ENCODE results near the gene KAT6B. TPM values are rescaled to one million over a fixed set of nuclear protein-coding genes. Genes with fewer than 3 reads are reported as not detected.

The KAT6B gene
- total RNA-seq, 2 donors from 2014 or later = 19.4 to 27.1 TPM

DNA sequence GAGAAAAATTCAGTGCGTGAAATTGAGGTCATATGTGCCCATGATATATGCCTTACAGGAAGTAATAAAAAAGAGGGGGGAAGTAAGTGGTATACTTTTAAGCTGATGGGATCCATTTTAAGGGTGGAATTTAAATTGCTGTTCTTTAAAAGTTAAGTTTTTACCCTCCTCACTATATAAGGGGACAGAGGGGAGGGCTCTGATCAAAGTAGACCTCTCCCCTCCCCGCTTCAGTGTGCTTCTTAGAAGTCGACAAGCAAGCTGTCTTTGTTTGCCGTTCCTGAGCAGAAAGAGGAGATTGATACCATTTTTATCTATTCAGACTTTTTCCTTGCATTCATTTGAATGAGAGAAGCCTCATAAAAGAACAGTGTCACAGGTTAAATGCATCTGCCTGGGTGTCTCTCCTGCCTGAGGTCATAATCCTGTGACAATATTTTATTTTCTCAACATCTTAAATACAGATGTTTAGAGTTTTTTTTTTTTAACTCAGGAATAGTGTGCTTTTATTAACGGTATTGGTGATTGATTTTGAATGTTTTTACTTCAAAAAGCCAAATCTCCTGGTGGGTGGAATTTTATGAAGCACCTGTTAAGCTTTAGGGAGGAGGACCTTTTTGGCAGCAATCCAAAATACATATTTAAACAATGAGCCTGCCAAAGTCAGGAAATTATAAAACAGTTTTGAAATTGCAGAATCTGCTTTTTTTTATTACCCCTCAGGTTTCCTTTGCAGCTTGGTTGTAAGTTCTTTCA is 141.7 kb downstream of the KAT6B start:
- DNase-seq (ENCODE audit: low spot score in 2 of 2) (no peak), ATAC-seq (peak in 1 of 2 donors; percentile 16)
- H3K36me3 Mint-ChIP-seq = peaks cover 10 to 19% of the 10 kb centered on the region in 2 donors
- H3K27ac Mint-ChIP-seq = peak overlapping the region; percentile 74 to 88
- H3K9me3 Mint-ChIP-seq = peaks cover 4 to 18% of the 10 kb centered on the region in 2 donors

DNA sequence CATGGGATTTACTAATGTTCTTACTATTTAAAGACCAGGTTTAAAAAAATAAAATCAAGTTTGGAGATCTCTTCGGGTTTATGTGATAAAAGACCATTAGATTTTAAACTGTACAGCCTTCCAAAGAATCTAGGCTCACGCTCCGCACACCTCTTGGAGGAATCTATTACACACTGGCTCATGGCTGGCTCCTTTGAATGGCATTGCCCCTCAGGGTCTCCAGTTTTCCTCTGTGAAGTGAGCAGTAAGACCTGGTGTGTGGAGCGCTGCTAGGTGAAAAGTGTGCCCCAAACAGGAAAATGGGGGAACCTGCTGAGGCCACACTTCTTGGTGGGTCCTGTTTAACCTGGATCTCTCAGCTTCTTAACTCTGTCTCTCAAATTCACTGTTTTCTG is 142.3 kb downstream of the KAT6B start:
- Mint-ChIP-seq H3K9me3 (peaks cover 4 to 18% of the 10 kb centered on the region in 2 donors), H3K36me3 (peaks cover 10 to 19% of the 10 kb centered on the region in 2 donors), H3K27ac (peak overlapping the region in 1 of 2 donors; percentile 74)
- DNase-seq (ENCODE audit: low spot score in 2 of 2) (no peak), ATAC-seq (no peak)

DNA sequence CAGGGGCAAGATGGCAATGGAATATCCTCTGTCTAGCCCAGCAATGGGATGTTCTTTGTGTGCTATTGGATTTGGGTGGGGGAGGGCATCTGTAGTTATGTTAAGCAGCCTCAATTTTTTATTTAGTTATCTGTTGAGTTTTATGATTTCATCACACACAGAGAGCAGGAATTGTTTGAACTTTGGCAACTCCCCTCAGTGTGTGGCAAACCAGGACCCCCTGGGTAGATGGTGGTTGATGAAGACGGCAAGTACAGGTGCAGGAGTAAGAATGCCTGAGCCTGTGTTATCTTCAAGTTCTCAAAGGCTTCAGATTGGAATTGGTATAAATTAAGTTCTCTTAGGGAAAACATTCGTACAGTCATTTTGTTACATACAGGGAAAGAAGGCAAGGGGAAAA is 142.7 kb downstream of the KAT6B start:
- Mint-ChIP-seq H3K27ac (peak overlapping the region in 1 of 2 donors; percentile 74), H3K36me3 (peaks cover 10 to 19% of the 10 kb centered on the region in 2 donors), H3K9me3 (peaks cover 4 to 18% of the 10 kb centered on the region in 2 donors)
- ATAC-seq = no peak
- DNase-seq (ENCODE audit: low spot score in 2 of 2) = no peak

DNA sequence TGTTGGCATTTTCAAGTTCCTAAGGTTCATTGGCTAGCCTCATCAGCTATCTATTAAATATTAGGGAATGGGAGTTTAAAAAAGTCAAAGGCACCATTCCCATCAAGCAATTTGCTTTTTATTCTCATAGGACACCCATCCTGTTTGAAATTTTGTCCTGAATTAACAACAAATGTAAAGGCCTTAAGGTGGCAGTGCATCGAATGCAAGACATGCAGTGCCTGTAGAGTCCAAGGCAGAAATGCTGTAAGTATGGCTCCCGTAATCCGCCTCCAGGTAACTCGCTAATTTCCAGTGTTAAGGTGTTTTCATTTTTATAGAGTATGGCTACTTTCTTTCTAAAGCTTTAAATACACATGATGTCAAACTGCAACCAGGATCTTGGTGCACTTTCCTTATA is 143.1 kb downstream of the KAT6B start:
- peaks cover 8 to 18% of the 10 kb centered on the region in 2 donors for H3K36me3 Mint-ChIP-seq
- DNase-seq (ENCODE audit: low spot score in 2 of 2) = no peak
- H3K27ac Mint-ChIP-seq = no peak overlapping the region
- ATAC-seq = no peak
- peaks cover 4 to 16% of the 10 kb centered on the region in 2 donors for H3K9me3 Mint-ChIP-seq

DNA sequence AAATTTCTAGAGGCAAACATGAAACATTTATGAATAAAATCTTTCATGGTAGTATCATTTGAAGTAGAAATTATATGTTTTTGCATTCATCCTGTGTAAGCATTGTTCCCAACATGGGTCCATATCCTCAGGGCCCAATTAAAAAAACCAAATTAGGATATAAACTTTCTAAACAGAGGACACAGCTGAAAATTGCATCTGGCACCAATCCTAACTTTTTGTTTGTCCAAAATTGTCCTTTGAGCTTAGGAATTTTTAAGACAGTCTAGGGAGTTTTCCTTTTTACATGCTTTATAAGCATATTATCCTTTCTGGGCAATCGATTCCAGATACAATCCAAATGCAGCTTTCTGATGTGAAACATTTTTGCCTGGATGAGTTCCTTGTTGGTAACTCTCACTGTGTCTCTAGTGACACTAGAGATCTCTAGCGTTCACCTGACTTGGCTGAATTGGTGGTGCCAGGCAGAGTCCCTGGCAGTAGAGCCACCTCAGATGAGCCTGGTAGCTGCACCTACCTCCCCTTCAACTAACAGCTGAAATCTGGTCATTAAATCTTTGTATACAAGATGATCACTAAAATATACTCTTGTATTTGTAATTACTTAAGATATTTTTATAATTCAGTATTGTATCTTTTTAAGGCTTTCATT is 147.5 kb downstream of the KAT6B start:
- no peak for ATAC-seq
- DNase-seq (ENCODE audit: low spot score in 2 of 2) = no peak
- Mint-ChIP-seq H3K27ac (peak overlapping the region in 1 of 2 donors; percentile 12), H3K9me3 (no peaks in the 10 kb centered on the region), H3K36me3 (peaks cover 15 to 17% of the 10 kb centered on the region in 2 donors)

DNA sequence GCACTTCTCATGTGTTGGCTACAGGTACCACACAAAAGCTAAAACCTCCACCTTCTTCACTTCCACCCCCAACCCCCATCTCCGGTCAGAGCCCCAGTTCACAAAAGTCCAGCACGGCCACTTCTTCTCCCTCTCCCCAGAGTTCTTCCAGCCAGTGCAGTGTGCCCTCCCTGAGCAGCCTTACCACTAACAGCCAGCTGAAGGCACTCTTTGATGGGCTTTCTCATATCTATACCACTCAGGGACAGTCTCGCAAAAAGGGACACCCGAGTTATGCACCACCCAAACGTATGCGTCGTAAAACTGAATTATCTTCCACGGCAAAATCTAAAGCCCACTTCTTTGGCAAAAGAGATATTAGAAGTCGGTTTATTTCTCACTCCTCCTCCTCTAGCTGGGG is 149.4 kb downstream of the KAT6B start:
- DNase-seq (ENCODE audit: low spot score in 2 of 2) (no peak), ATAC-seq (no peak)
- Mint-ChIP-seq H3K9me3 (no peaks in the 10 kb centered on the region), H3K27ac (no peak overlapping the region), H3K36me3 (peaks cover 15 to 17% of the 10 kb centered on the region in 2 donors)

DNA sequence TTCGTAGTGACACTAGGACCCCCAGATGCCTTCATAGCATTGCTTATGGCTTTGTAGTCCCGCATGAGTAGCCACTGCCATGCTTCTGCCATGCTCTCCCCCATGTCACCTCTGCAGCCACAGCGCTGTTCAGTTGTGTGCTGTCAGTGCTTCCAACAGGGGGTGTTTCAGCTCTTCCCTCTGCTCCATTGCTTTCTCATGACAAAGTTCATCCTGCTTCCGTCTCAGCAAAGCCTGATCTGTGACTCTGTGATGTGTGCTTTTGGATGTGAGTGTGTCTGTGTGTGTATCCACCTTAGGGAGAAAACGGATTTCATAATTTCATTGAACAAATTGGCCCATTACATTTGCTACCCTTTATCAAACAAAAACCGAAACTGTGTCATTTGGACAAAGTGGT is 150.2 kb downstream of the KAT6B start:
- ATAC-seq (no peak), DNase-seq (ENCODE audit: low spot score in 2 of 2) (no peak)
- Mint-ChIP-seq H3K27ac (no peak overlapping the region), H3K36me3 (peaks cover 15 to 17% of the 10 kb centered on the region in 2 donors), H3K9me3 (no peaks in the 10 kb centered on the region)

DNA sequence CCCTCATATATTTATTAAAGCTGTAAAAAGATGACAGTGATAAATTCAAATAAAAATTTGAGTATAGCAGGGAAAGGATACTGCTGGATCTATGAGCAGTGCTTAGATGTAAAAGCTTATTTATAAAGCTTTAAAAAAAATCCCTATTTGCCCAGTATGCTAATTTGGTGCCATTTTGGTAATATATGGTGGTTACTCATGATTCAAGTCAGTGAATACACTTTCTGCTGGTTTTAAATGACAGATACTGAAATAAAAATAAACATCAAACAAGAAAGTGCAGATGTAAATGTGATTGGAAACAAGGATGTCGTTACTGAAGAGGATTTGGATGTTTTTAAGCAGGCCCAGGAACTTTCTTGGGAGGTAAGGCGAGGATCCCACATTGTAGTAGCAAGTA is 150.7 kb downstream of the KAT6B start:
- peak overlapping the region in 1 of 2 donors; percentile 42 for H3K27ac Mint-ChIP-seq
- peaks cover 17% of the 10 kb centered on the region in 2 donors for H3K36me3 Mint-ChIP-seq
- H3K9me3 Mint-ChIP-seq = no peaks in the 10 kb centered on the region
- ATAC-seq = peak; percentile 55 to 63
- no peak for DNase-seq (ENCODE audit: low spot score in 2 of 2)

DNA sequence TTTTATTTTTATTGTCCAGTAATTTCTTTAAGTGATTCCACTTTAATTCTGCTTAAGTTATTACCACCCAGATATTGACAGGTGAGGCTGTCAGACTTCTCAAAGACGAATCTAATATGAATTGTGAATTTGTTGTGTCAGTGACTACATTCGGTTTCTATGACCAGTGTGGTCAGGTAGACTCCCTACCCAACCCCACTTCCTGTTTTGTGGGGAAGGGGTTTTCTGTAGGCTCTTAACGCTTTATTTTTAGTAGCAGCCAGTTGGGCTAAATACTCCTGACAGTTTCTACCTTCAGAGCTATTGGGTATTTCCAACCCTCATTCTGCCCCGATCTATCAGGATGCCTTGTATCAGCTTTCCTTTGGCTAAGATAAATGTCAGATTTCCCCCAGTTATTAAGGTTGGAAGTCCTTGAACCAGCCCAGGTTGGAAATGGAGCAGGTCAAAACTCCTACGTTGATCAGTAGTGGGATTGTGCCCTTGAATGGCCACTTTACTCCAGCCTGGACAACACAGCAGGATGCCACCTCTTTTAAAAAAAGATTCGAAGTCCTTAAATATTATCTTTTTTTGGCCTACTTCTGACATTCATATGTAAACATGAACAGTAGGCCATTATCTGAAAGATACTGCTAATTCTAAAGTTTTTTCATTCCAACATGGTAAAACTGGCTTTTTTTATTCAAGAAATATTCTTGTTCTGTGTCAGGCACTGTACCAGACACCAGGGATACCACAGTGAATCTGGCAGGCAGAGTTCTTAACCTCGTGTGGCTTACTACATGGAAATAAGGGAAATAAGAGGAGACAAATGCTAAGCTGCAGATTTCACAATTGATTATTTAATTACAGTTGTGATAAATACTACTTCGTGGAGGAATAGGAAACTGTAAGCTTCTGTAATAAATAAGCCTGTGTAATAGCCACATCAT is 151.8 kb downstream of the KAT6B start:
- Mint-ChIP-seq H3K9me3 (no peaks in the 10 kb centered on the region), H3K36me3 (peaks cover 17 to 20% of the 10 kb centered on the region in 2 donors), H3K27ac (peak overlapping the region in 1 of 2 donors; percentile 42)
- peak; percentile 35 to 60 for DNase-seq (ENCODE audit: low spot score in 2 of 2)
- peak; percentile 92 to 96 for ATAC-seq

DNA sequence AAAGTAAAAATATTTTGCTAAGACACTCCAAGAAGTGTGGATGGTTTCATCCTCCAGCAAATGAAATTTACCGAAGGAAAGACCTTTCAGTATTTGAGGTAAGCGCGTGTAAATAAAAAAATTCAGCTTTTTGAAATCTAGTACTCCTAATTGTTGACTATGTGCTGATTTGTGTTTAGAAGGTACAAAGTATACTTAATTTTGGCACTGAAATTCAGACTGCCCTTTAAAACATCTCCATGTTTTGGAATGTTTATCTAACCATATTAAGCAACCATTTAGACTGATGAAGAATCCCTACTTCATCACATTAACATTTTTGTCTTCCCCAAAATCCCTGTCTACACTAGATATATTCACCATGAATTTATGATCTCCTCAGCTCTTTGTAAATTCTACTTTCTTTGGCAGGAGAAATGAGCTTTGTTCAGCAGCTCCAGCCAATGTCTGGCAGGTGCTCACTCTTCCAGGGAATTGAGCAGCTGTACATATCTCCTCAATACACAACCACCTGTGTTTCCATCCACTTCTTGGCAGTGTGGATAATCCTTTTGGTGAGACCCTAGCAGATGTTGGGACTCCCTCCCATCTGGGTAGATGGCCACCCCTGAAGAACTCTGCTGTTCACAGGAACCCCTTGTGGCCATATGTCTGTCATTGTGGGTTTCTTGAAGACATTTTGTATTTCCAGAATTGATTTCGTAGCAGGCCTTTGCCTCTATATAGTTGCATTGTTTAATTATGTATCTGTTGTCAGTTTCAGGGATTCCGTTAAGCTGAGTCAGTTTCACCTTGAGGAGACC is 155.6 kb downstream of the KAT6B start:
- H3K9me3 Mint-ChIP-seq = no peaks in the 10 kb centered on the region
- DNase-seq (ENCODE audit: low spot score in 2 of 2) (no peak), ATAC-seq (no peak)
- H3K36me3 Mint-ChIP-seq = peaks cover 0 to 11% of the 10 kb centered on the region in 2 donors
- H3K27ac Mint-ChIP-seq = no peak overlapping the region

DNA sequence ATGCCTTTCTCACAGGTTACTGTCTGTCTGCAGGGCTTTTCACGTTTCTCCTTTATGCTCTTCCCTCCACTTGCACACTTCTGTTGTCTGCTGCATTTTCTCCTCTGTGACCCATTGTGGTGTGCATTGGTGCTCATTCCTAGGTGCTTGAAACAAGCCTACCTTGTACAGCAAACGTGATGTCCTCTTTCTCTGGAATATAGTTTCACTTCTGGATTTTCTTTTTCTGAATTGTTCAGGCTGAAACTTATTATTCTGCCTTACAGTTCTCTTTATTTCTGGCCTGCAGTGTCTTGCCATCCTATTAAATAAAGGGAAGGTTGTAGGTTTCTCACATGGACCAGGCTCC is 156.2 kb downstream of the KAT6B start:
- DNase-seq (ENCODE audit: low spot score in 2 of 2) (no peak), ATAC-seq (no peak)
- Mint-ChIP-seq H3K36me3 (peaks cover 0 to 11% of the 10 kb centered on the region in 2 donors), H3K9me3 (no peaks in the 10 kb centered on the region), H3K27ac (no peak overlapping the region)

DNA sequence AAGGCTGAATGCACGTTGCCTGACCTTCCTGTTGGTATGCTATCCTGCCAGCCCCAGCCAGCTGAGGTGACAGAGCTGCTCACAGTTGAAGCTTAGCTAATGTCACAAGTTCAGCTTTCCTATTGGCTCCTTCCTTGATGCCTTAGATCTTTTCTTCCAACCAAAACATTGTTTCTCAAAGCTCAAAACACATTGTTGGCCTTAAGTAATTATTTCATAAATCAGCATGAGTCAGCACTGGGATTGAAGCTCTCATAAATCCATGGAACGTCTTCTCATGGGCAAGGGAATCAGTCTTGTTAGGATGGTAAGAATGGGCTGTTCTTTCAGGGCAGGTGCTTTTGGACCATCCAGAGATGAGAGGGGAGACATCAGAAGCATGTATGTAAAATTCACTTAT is 157.0 kb downstream of the KAT6B start:
- H3K9me3 Mint-ChIP-seq = no peaks in the 10 kb centered on the region
- peaks cover 0 to 11% of the 10 kb centered on the region in 2 donors for H3K36me3 Mint-ChIP-seq
- ATAC-seq = no peak
- peak overlapping the region in 1 of 2 donors; percentile 41 for H3K27ac Mint-ChIP-seq
- no peak for DNase-seq (ENCODE audit: low spot score in 2 of 2)

DNA sequence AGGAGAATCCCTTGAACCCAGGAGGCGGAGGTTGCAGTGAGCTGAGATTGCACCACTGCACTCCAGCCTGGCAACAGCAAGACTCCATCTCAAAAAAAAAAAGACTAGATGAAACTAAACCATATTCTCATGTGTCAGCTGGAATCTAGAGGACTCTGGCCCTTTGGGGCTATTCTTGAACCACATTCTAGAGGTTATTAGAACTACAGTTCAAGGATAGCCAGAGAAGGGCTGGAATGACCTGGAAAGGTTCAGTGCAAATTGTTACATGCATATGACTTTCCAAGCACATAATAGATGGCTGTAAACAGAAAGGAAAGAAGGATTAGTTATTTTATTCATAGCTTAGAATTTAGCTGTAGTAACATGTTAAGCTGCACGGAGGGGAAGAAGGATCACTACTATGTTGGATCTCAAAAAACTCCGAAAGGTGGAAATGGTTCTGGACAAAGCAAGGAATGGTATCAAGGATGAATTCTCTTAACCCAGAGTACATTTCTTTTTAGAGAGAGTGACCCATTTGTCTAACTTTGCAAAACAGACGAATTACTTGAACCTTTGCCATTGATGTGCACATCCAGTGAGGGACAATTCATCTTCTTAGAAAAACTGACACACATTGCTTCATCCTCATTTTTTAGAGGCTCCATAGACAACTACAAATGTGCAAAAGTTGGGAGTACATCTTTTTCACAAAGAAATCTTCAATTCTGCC is 161.1 kb downstream of the KAT6B start:
- Mint-ChIP-seq H3K9me3 (no peaks in the 10 kb centered on the region), H3K27ac (no peak overlapping the region), H3K36me3 (peaks cover 0 to 7% of the 10 kb centered on the region in 2 donors)
- no peak for ATAC-seq
- no peak for DNase-seq (ENCODE audit: low spot score in 2 of 2)

DNA sequence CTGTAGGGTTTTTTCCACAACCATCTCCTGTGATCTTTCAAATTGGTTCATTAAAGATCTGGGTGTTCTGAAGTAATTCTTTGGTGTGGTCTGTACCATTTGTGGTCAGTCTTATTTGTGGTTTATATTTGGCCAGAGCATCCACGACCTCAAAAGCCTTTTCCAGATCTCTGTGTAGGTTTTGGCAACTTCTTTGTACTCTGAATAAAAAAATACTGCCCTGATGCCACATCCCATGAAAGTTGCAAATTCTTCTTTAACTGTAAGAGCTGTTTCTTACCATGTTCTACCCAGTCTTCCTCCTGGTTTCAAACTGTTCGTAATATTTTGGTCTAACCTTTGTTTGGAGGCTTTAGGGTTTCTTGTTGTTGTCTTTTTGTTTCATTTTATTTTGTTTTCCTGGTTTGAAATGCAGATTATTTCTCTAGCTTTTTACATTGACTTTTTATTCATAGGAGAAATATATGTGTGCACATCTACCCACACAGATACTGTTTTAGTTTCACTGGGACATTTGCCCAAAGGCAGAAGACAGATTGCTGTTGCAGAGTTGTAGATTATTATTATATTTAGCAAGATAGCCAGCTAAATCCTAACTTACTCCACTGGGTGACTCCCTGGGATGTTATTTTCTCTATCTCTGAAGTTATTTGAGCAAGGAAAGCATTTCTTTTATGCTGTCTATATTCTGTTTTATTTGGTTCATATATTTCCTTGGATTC is 161.8 kb downstream of the KAT6B start:
- H3K36me3 Mint-ChIP-seq = peaks cover 4 to 7% of the 10 kb centered on the region in 2 donors
- H3K9me3 Mint-ChIP-seq = no peaks in the 10 kb centered on the region
- H3K27ac Mint-ChIP-seq = peak overlapping the region in 1 of 2 donors; percentile 52
- no peak for ATAC-seq
- no peak for DNase-seq (ENCODE audit: low spot score in 2 of 2)
